OCI-LY3 (cell line): ENCODE measurements around the gene SEPSECS.

Source experiments
- H2AFZ ChIP-seq: fragments of 200-600, 300-600 bp; shearing (Covaris generic); 2 replicates; pipeline ENCODE4 v1.6.0; 2014; ENCODE audit warnings: antibody characterized with exemption, low read depth, low read length
- H3K27ac ChIP-seq: fragments of 200-600, 300-600 bp; sonication (generic); 2 replicates; pipeline ENCODE4 v1.5.1; 2014; ENCODE audit warnings: mild to moderate bottlenecking, low read length, moderate library complexity, mixed read lengths
- H3K27me3 ChIP-seq: fragments of 200-600, 300-600 bp; sonication (generic); 2 replicates; pipeline ENCODE4 v1.6.1; 2014; ENCODE audit warnings: low read depth, low read length, mixed read lengths
- H3K36me3 ChIP-seq: fragments of 200-600, 300-600 bp; sonication (generic); replicated peaks from 2 replicates; pipeline ENCODE3; 2014; ENCODE audit warnings: low read depth, low read length, mixed read lengths
- H3K4me1 ChIP-seq: fragments of 300-600, 200-600 bp; sonication (generic); 2 replicates; pipeline ENCODE4 v1.6.1; 2014; ENCODE audit warnings: low read length, mixed read lengths
- H3K4me2 ChIP-seq: fragments of 200-600, 300-600 bp; sonication (generic); 2 replicates; pipeline ENCODE4 v1.6.1; 2014; ENCODE audit warnings: low read length, mixed read lengths
- H3K4me3 ChIP-seq: fragments of 300-600, 200-600 bp; sonication (generic); 2 replicates; pipeline ENCODE4 v1.5.1; 2014; ENCODE audit warnings: antibody characterized with exemption, mild to moderate bottlenecking, low read length, moderate library complexity
- H3K79me2 ChIP-seq: fragments of 300-600, 200-600 bp; shearing (Covaris generic); 2 replicates; pipeline ENCODE4 v1.6.1; 2014; ENCODE audit warnings: mild to moderate bottlenecking, low read length, mixed read lengths
- H3K9ac ChIP-seq: fragments of 300-600, 200-600 bp; shearing (Covaris generic); 2 replicates; pipeline ENCODE4 v1.6.0; 2014; ENCODE audit warnings: mild to moderate bottlenecking, low read length, moderate library complexity
- H3K9me3 ChIP-seq: fragments of 200-600, 300-600 bp; shearing (Covaris generic); 2 replicates; pipeline ENCODE4 v1.6.1; 2014; ENCODE audit warnings: low read length, mixed read lengths; ENCODE audit not compliant: insufficient read depth
- H4K20me1 ChIP-seq: fragments of 200-600, 300-600 bp; sonication (generic); 2 replicates; pipeline ENCODE4 v1.6.1; 2016; ENCODE audit warnings: low read length, mixed read lengths; ENCODE audit not compliant: insufficient read depth
- CTCF ChIP-seq: fragments of 200-600, 300-600 bp; sonication (generic); IDR thresholded peaks from 2 replicates; pipeline ENCODE4 v1.5.1; 2014; ENCODE audit warnings: antibody characterized with exemption, low read length, low read depth
- EZH2phosphoT487 ChIP-seq: fragments of 200-600 bp; shearing (Covaris generic); IDR thresholded peaks from 2 replicates; pipeline ENCODE4 v1.6.1; 2018; ENCODE audit warnings: antibody characterized with exemption, mixed run types, low read depth

Gene SEPSECS

DNA sequence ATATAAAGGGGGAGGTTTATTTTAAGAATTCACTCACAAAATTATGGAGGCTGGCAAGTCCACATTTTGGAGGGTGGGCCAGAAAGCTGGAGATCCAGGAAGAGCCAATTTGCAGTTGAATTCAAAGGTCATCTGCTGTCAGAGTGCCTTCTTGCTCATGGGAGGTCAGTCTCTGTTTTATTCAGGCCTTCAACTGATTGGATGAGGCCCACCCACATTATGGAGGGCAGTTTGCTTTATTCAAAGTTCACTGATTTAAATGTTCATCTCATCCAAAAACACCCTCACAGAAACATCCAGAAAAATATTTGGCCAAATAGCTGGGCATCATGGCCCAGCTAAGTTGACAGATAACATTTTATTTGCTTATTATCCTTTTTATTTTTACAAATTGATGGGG is 59.5 kb downstream of the SEPSECS start:
- H4K20me1 ChIP-seq = no peaks in the 10 kb centered on the region
- H3K79me2 ChIP-seq = no peaks in the 10 kb centered on the region
- H3K4me3 ChIP-seq = no peak overlapping the region
- no peaks in the 10 kb centered on the region for H3K36me3 ChIP-seq
- H3K9me3 ChIP-seq = no peaks in the 10 kb centered on the region
- H3K27ac ChIP-seq = no peak overlapping the region
- no peaks in the 10 kb centered on the region for H3K4me1 ChIP-seq
- no peaks in the 10 kb centered on the region for H3K27me3 ChIP-seq
- H3K4me2 ChIP-seq = no peak overlapping the region
- no peak overlapping the region for H3K9ac ChIP-seq
- TF ChIP-seq CTCF = no peak
- TF ChIP-seq EZH2phosphoT487 = no peak
- H2AFZ ChIP-seq = no peak overlapping the region

- no peak overlapping the region for H3K9ac ChIP-seq
- H2AFZ ChIP-seq = no peak overlapping the region
- H3K9me3 ChIP-seq = no peaks in the 10 kb centered on the region
- TF ChIP-seq CTCF (no peak), EZH2phosphoT487 (no peak)
- H3K4me1 ChIP-seq = no peaks in the 10 kb centered on the region
- H3K79me2 ChIP-seq = no peaks in the 10 kb centered on the region
- no peaks in the 10 kb centered on the region for H3K36me3 ChIP-seq
- no peaks in the 10 kb centered on the region for H3K27me3 ChIP-seq
- no peak overlapping the region for H3K4me2 ChIP-seq
- no peaks in the 10 kb centered on the region for H4K20me1 ChIP-seq
- H3K27ac ChIP-seq = no peak overlapping the region
- no peak overlapping the region for H3K4me3 ChIP-seq
These were observed 60.2 kb downstream of the SEPSECS start for GRCh38 chr4:25100021-25100555.

DNA sequence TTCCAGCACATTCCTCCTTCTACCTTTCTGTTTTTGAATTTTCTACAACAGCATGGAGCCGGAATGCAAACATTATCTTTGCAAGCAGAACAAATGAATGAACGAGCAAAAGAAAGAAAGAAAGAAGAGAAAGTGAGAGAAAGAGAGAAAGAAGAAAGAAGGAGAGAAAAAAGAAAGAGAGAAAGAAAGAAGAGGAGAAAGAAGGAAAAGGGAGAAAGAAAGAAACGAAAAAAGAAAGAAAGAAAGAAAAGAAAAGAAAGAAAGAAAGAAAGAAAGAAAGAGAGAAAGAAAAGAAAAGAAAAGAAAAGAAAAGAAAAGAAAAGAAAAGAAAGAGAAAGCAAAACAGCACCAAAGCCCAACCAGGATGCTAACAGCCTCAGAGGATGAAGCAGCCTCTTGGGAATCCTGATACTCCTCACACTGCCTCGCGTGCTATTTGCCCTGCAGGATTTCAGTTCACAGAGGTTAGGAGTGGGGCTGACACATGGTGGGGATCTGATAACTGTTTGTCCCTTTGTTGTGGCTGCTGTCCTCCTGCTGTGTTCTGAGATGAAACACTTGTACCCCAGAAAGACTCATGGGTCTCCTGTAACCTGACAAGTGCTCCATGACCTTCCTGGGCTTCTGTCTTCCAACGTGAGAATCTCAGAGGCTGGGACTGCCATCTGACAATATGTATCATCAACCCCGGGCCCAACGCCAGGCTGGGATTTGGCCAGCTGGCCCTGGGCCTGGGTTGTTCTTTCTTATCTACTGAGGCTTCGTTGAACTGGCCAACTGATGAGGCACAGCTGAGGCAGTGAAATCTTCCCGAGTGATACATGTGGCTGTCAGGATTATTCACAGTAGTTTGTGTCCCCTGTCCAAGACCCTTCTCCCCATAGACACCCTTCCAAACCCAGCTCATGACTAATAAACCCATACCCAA is 61.0 kb downstream of the SEPSECS start:
- no peaks in the 10 kb centered on the region for H4K20me1 ChIP-seq
- H3K27ac ChIP-seq = no peak overlapping the region
- no peaks in the 10 kb centered on the region for H3K27me3 ChIP-seq
- H2AFZ ChIP-seq = no peak overlapping the region
- TF ChIP-seq EZH2phosphoT487 = no peak
- no peak for TF ChIP-seq CTCF
- no peak overlapping the region for H3K9ac ChIP-seq
- no peaks in the 10 kb centered on the region for H3K79me2 ChIP-seq
- H3K4me3 ChIP-seq = no peak overlapping the region
- no peaks in the 10 kb centered on the region for H3K4me1 ChIP-seq
- H3K4me2 ChIP-seq = no peak overlapping the region
- H3K36me3 ChIP-seq = no peaks in the 10 kb centered on the region
- no peaks in the 10 kb centered on the region for H3K9me3 ChIP-seq

DNA sequence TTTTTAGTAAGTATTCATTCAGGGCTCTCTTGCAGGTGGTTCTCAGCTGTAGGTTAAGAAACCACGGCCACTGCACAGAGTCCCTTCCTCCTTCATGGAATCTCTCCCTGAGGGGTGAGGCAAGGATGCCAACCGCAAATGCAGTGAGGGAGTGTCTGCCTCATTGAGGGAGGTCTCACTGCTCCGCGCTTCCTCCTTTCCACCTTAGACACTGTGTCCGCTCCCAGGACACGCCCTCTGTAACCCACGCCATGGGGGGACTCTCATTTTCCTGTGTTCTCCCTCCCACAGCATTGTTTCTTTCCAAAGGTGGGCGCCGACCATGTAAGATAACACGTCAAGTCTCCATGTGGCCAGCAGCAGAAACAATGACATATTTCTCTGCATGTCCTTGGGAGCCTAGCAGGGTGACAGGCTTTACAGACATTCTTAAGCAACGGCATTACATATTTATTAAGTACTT is 63.2 kb downstream of the SEPSECS start:
- Histone ChIP-seq H3K27me3 (no peaks in the 10 kb centered on the region), H3K4me3 (no peak overlapping the region), H3K4me2 (no peak overlapping the region), H3K9me3 (peaks cover 4% of the 10 kb centered on the region; the same call in 1 of the 2 replicates), H3K9ac (no peak overlapping the region), H3K36me3 (no peaks in the 10 kb centered on the region), H3K79me2 (no peaks in the 10 kb centered on the region), H3K4me1 (no peaks in the 10 kb centered on the region), H3K27ac (no peak overlapping the region), H4K20me1 (no peaks in the 10 kb centered on the region), H2AFZ (no peak overlapping the region)
- TF ChIP-seq EZH2phosphoT487 (no peak), CTCF (no peak)
